G401.6 (cell line): ENCODE results near the gene RASGRF2.

Experiments
- FAIRE-seq: peaks from 2 replicates; lab custom pipeline; 2012; peaks lifted over from hg19 to GRCh38; lab: Jason Lieb, UNC

The RASGRF2 gene

DNA sequence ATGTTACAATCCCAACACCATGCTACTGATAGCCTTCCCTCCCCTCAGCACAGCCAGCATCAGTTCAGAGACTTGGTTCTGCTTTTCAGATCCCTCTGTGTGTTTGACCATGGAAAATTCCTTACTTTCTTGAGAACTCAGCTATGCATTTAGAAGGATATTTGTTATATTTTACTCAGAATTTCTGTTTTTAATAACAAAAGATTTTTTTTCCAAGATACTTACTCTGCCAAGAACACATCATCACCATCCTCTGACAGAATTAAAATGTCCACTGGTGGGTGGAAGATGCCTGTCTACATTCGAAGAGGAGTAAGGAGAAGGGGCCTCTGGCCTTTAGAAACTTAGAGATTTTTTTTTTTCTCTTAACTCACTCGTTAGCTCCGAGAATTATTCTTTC lies 216.9 kb downstream of the RASGRF2 start:
- FAIRE-seq, result no peak

DNA sequence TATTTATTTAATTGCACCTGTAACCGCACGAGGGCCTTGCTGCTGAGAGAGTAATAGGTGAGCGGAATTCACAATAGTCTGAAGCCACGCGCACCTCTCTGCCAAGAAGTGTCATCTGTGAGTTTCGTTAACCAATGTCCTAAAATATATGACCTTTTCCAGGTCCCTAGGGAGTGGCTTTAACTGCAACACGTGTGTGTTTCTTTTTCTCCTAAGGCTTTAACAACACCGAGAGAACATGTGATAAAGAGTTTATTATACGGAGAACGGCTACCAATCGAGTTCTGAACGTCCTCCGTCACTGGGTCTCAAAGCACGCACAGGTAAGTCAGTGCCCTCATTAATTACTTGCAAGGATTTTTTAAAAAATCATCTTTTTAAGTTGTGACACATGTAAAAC lies 219.8 kb downstream of the RASGRF2 start:
- no peak for FAIRE-seq

DNA sequence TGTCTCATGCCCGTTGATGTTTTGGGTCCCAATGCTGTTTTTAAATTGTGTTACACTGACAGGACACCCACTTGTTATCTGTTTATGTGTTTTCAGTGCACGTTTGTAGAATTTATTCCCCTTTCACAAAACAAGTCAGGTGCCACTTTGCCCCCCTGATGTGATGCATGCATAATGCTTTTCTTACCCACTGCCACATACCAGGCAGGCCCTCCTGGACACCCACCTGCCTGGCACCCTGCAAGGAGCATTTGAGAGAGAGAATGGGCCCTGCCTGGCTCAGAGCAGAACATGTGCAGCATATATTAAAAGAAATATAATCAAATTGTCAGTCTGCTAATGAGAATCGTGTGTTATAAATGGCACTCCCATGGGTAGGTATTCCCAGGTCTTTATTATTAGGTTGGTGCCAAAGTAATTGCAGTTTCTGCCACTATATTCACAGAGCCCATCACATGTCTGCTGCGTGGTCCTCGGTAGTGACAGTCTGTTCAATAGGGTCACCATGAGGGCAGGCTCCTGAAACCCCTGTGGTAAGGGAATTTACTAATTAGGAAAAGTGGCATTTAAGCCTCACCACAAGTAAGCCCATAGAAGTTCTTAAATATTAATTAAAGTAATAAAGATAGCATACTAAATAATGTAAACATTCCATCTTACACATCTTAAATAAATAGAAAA lies 220.8 kb downstream of the RASGRF2 start:
- no peak for FAIRE-seq

- no peak for FAIRE-seq
Measured at GRCh38 chr5:81181576-81182316, 221.6 kb downstream of the RASGRF2 start.

- FAIRE-seq, result no peak
Measured at GRCh38 chr5:81182396-81183390, 222.5 kb downstream of the RASGRF2 start.

DNA sequence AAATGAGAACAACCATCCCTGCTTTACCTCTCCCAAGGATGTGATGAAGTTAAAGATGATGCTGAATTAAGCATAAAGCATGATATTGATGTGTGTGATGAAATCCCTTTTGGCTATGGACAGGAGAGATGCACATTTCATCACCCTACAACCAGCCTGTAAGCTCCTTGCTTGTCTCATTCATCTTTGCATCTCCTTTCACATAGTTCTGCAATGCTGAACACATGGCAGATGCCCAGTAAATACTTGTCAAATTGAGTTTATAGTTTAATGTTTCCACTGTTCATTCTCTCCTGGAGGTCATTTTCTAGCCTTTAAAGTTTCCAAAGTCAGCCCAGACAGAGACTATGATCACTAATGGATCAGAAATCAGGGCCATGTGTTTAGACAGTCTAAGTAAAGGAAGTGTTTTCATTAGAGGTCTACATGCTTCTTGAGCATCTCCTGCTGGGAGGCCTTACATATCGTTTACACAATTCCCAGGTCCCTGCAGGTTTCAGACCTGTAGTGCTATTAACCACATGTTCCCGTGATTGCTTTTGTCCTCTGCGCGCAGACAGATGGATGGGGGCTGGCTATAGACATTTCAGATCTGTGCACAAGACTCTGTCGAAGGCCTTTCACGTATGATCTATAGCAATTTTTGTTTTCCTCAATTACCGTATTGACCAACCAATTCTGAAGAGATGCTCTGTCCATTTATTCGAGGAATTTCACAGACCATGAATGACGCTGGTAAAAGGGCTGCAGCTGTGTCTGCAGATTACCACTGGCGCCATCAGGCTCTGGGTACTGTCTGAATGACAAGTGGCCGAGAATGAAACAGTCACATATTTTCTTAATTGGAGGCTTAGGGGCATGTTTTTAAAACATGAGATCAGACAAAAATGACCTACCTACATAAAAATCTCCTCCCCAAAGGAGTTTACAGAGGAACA lies 223.9 kb downstream of the RASGRF2 start:
- FAIRE-seq, result no peak

- no peak for FAIRE-seq
Measured at GRCh38 chr5:81184749-81185110, 224.6 kb downstream of the RASGRF2 start.

GRCh38 chr5:81187885-81188284 lies 227.7 kb downstream of the RASGRF2 start:
- FAIRE-seq, result no peak

GRCh38 chr5:81188962-81189361 lies 228.8 kb downstream of the RASGRF2 start:
- no peak for FAIRE-seq

DNA sequence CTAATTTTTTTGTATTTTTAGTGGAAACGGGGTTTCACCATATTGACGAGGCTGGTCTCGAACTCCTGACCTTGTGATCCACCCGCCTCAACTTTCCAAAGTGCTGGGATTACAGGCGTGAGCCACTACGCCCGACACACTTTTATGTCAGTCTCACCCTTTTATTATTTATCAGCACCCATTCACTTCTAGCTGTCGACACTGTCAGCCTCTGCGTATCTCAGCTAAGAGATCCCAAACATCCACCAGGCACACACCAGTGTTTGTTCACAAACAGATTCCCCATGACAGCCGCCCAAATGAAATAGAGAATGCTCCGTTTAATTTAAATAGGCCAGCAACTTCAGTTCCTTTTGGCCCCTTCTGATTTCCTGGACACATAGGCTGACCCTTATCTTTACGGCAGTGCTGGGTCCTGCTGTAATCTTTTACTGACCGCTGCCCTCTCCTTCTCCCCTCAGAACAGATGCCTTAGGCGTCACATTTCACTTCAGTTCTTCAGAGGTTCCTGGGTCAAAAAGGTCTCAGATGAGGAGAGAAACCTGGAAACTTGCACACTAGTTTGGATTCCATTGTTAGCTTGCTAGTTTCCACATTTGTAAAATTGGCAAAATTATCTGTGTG lies 229.8 kb downstream of the RASGRF2 start:
- no peak for FAIRE-seq

DNA sequence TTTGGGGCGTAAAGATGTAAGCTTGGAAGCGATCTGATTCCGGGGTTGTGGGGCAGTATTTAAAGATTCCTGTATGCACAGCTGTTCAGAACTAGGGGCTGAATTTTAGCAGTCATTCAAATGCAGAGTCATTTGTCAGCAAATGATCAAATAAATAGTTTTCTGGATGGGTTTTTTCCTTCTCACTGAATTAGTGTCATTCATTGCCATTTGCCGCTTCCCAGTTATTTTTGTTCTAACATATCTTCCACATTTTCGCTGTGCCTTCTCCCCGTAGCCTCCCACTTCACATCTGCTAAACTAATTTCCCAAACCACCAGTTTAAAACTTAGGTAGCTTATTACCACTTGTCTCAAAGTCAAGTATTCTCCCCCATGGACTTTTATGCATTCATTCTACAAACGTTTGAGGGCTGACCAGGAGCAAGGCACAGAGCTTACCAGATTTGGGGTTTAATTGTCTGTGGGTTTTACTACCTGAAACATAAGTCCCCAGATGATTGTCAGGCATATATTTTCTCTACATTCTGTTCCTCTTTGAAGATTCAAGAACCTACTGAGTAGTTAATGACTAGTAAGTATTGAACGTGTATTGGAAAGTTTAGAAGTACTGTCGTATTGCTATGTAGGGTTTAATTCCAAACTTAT lies 231.7 kb downstream of the RASGRF2 start:
- FAIRE-seq, result no peak

DNA sequence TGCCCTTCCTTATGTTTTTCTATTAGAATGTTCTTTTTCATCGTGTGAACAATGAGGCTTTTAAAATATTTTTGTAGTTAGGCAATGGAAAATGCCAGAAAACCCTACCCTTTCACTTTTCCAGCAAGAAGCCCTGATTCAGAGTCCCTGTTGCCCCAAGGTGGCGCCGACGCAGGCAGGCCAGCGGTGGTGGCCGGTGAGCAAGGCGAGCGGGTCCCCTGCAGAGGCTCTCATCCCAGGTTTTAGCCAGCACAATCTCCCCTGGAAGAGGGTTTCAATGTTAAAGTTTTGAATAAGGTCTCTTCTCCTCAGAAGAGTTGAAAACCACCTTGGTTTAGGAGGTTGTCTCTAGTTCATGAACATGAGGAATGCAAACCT lies 232.2 kb downstream of the RASGRF2 start:
- no peak for FAIRE-seq

DNA sequence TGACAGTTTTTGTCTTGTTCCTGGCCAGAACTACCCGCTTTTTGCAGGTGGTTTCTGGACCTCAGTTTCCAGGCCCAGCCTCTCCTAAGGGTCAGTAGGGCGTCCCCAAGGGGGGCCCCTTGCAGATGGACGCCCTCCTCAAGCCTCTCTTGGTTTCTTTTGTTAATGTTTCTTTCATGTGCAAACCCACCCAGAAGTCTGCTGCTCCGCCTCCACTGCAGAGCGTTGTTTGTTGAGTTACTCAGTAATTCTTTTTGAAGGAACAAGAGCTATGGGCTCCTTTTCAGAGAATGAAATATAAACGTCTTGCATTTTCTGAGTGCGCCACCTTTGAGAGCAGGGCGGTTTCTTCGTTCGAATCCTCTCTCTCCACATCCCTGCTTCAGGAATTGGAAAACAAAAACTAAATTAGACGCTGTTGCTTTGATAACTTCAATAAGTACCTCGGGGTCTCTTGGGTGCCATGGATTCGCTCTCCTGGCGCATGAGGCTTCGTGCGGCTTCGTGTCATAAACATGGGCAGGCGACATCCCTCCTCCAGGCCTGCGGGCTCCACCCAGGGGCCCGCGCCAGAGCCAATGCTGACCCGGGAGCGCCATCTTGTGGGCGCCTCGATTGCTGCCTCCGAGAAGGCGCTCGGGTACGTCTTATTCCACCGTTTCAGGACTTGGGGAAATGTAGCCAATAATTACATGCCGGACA lies 234.6 kb downstream of the RASGRF2 start:
- FAIRE-seq, result peak; percentile 93

GRCh38 chr5:81195335-81195929 lies 235.3 kb downstream of the RASGRF2 start:
- no peak for FAIRE-seq

- FAIRE-seq, result no peak
Measured at GRCh38 chr5:81202655-81203054, 242.5 kb downstream of the RASGRF2 start.

- no peak for FAIRE-seq
Measured at GRCh38 chr5:81203729-81204128, 243.6 kb downstream of the RASGRF2 start.

- FAIRE-seq, result no peak
Measured at GRCh38 chr5:81204205-81204604, 244.0 kb downstream of the RASGRF2 start.

- no peak for FAIRE-seq
Measured at GRCh38 chr5:81205058-81205457, 244.9 kb downstream of the RASGRF2 start.

DNA sequence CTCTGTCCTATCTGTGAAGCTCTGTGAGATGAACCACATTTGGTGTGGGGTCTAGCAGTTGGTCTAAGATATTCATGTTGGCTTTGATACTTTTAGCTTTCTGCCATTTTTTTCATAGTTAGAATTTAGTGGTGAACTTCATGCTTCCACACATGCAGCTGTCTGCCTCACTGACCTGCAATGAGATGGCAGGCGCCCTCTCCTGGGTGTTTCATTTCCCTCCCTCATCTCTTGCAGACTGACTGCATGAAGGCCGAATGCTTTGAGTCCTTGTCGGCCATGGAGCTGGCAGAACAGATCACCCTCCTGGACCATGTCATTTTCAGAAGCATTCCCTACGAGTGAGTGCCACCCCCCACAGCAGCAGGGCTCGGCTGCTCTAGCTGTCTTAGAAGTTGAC lies 246.8 kb downstream of the RASGRF2 start:
- FAIRE-seq, result no peak

DNA sequence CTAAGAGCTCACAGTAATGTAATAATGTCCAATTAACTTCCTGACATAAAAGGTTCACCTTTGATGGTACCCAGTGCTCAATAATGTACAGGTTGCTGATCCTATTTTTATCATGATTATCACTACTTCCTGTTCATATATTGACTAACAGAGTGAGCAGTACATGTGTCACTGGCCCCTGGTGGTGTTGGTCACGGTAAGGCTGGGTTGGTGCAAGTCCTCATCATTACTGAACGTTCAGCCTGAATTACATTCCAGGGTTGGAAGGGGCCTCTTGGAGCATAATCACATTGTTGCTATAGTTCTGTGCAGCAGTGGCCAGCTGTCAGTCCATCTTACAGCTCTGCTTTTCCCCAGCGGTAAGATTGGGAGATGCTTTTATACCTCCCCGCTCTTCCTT lies 248.7 kb downstream of the RASGRF2 start:
- no peak for FAIRE-seq
